DMS114 treated with DMSO at 0.1 percent for 48 hours (cell line): ENCODE data around the gene C2orf68.
"Not testable (repeated sequence)": the region's sequence is repeated elsewhere in the genome, so short reads cannot be mapped to it uniquely, and the experiment has no call there.

Experiments
- DNase-seq: peaks from one replicate; lab custom pipeline; 2025; ENCODE audit not compliant: unreplicated experiment; lab: John Stamatoyannopoulos, UW

C2orf68 gene

GRCh38 chr2:85599468-85600234 is 12.2 kb downstream of the C2orf68 start:
- DNase-seq, result no peak

GRCh38 chr2:85598594-85599340 is 13.1 kb downstream of the C2orf68 start:
- no peak for DNase-seq

DNA sequence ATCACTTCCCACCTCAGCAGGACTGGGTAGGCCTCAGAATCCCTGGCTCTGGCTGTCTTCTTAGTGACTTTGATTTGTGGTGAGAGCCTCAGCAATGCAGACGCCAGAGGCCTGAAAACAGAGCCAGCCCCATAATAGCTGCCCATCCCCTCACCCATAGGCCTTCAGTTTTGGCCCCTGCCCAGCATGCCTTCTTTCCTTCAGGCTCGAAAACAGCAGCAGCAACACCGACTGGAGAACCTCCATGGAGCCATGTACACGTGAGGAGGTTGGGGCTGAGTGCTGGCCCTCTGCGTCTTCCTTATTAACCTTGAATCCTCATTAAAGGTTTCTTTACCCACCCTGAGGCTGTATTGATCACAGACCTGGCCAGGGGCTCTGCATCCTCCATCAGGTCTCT is 14.6 kb downstream of the C2orf68 start:
- no peak for DNase-seq

GRCh38 chr2:85596486-85597143 is 15.3 kb downstream of the C2orf68 start:
- DNase-seq, result no peak

DNA sequence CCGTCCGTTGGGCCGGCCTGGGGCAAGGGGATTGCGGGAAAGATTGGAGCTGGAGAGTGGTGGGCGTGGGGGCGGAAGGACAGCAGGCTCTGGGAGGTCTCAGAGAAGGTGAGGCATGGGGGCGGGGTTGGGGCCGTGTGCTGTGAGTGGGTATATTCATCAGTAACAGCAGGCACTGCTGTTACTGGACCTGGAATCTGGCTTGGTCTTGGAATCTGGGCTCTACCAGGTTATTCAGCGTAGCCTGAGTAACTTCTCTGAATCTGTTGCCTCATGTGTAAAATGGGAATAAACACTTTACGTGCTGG is 15.9 kb downstream of the C2orf68 start:
- no peak for DNase-seq

GRCh38 chr2:85595301-85596025 is 16.4 kb downstream of the C2orf68 start, which contains the start of gene RNF181:
Gene RNF181, plus strand, starts transcription at chr2:85595745. Its CDS starts 19 bp downstream, at chr2:85595764.
- DNase-seq, result peak; percentile 99

DNA sequence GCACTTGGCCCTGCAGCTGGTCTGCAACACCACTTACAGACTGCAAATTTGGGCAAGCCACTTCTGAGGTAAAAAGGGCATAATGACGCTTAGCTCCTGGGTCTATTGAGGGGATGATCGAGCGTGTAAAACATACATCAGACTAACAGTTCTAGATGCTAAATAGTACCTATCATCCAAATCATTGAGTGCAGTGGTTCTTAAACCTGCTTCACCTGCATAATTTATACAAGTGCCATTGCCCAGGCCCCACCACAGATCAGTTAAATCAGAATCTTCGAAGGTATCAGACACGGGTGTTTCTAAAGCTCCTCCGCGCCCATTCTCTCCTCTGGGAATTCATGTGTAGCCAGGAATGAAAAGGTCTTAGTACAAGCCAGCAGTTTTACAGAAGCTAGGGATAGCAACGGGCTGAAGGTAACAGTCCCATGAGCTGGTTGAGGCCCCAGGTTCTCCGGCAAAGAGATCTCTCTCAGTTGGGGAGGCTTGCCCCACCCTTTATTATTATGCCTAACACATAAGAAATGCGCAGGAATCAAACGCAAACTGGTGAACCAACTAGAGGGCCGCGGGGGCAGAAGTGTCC is 17.1 kb downstream of the C2orf68 start:
- no peak for DNase-seq

GRCh38 chr2:85593023-85593422 is 18.8 kb downstream of the C2orf68 start:
- no peak for DNase-seq

GRCh38 chr2:85592299-85592698 is 19.6 kb downstream of the C2orf68 start:
- DNase-seq, result not testable (repeated sequence)

GRCh38 chr2:85591563-85591962 is 20.3 kb downstream of the C2orf68 start:
- no peak for DNase-seq

DNA sequence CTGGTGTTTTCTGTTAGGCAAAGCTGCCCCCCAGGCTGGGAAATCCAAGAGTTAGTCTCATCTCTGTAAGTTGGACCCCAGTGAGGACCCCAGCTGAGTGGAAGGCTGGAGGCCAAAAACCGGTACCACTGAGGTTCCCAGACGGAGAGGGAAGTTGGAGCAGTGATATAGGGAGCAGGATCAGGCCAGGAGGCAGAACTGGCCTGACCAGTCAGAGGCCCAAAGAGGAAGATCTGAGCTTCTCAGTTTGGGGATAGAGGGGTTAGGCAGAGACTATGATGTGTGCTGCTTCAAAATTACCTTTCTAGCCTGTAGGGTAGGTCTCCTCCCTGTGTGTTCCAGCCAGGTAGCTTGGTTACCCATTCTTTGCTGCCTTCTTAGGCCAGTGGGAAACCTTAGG is 20.9 kb downstream of the C2orf68 start:
- no peak for DNase-seq

- no peak for DNase-seq
These were observed 21.7 kb downstream of the C2orf68 start for GRCh38 chr2:85589982-85590791.

DNA sequence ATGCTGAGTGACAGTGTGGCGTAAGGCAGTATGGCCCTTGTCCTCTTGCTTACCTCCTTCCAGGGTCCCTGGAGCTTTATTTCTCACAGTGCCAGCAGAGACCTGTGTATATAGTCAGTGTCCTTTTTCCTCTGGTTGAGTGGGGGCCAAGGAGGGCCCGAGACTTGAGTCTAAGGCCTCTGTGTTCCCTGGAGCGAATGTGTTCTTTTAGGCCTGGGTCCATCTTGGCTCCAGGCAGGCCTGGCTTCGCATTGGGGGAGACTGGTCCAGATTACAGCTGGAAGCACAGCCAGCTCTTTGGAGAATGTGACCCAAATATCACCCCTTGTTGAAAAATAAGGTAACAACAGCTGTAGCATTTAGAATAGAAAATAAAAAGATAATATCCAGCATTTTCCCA is 22.7 kb downstream of the C2orf68 start:
- DNase-seq, result no peak

DNA sequence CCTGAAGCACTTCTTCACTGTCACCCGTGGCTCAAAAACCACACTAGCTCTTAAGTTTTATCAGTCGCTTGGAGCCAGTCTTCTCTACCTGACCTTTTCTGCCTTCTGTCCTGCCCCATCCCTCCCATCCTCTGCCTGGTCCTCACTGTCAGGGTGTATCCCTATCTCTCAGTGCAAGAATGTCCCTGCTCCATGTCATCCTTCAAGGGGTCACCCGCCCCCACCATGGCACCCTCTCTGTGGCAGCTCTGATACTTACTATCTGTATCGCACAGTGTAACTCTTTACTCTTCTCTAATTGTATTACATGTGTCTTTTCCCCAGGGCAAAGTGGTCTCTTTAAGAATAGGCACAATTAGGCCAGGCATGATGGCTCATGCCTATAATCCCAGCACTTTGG is 23.2 kb downstream of the C2orf68 start:
- no peak for DNase-seq

DNA sequence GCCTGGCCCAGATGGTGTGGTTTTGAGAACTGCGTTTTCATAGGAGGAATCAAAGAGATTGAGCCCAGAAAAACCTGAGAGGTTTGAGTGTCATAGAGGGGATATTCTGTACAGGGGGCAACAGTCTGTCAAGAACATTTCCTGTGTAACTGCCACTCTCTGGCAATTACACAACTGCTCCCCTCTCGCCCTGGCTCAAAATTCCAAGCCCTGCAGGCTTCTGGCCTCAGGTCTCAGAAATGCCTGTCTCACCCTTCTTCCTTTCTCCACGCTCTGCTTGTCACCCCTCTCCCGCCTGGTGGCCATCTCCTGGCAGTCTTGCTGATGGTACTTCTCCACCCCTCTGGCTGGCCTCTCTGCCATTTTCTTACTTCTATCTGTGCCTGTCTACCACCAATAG is 23.6 kb downstream of the C2orf68 start:
- DNase-seq, result no peak

DNA sequence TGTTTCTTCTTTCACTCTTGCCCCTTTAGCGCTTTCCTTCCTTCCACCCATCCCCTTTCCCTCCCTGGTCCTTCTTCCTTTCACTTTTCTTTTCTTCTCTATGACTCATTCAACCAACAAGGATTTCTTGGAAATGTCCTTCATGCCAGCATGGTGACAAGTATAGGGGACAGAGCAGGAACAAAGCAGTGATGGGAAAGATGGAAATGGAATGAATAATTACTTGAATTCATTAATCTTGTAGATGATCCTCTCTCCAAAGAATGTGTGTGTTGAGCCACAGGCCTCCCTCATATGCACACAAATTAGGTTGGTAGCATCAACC is 26.1 kb downstream of the C2orf68 start:
- DNase-seq, result no peak

DNA sequence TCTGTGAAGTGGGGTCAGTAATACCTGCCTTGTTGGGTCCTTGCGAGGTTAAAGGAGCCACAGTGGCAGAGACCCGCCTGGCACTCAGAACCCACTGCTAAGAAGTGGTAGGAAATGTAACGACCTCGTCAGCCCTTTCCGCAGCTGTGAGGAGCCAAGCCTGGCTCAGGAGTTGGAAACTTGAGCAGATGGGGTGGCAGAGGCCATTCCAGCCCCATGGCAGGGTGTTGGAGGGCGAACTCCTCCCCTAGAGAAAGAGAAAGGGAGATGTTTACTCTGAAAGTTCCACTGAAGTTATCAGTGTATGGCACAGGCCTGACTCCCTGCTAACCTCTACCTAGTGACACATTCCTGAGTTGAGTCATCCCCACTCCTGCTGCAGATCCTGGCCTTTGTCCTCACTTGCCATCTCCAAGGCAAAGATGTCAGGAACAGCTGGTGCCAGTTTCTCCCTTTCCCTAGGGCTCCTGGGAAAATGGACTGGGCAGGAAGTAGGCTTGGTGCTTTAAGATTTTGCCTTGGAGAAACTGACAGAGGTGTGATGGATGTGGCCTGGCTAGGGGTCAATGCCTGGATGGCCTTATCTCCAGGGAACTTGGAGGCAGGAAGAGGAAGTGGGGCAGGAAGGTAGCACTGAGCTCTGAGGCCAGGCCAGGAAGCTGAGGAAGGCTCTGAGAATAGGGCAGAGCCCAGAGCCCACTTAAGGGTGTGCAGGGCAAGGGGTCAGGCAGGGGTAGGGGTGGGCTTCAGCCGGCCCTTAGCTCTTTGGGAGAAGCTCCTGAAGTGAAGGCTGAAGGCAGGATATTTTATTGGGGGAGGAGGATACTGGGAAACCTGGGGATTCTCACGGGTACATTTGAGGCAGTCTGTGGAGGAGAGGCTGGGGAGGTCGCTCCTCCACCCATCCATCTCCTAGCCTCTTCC is 26.7 kb downstream of the C2orf68 start:
- no peak for DNase-seq

GRCh38 chr2:85584354-85584856 is 27.5 kb downstream of the C2orf68 start, which contains the start of gene VAMP5:
Gene VAMP5, plus strand, starts transcription at chr2:85584431. Its CDS starts 60 bp downstream, at chr2:85584491.
- no peak for DNase-seq
